Activated CD8-positive, alpha-beta T cell treated with anti-CD3 and anti-CD28 coated beads for 36 hours (primary cell): ENCODE measurements around the gene TTC16. TPM values are rescaled to one million over a fixed set of nuclear protein-coding genes. Genes with fewer than 3 reads are reported as not detected.
"Not testable (repeated sequence)": the region's sequence is repeated elsewhere in the genome, so short reads cannot be mapped to it uniquely, and the experiment has no call there.

Experiments used
- ATAC-seq: fragments of 200-7000 bp; cut with Tn5 transposase; one replicate; pipeline ENCODE4 v1.10.0; 2021; ENCODE audit warnings: mild to moderate bottlenecking, moderate library complexity
- CTCF ChIA-PET: fragments of 350-600 bp; sonication (Branson Sonifier 250); formaldehyde crosslinking; loops from one replicate; lab custom pipeline; 2021; ENCODE audit warnings: antibody characterized with exemption; lab: Charles Lee
- POLR2A ChIA-PET: fragments of 350-600 bp; sonication (Branson Sonifier 250); formaldehyde crosslinking; loops from one replicate; lab custom pipeline; 2021; ENCODE audit warnings: antibody characterized with exemption; lab: Charles Lee
- DNase-seq: peaks from one replicate; pipeline ENCODE4 v3.0.0-alpha.2; 2020
- H3K27ac Mint-ChIP-seq: one replicate; pipeline ENCODE4 v1.8.0; 2021; ENCODE audit warnings: mild to moderate bottlenecking, mixed read lengths
- H3K27me3 Mint-ChIP-seq: one replicate; pipeline ENCODE4 v1.8.0; 2021; ENCODE audit warnings: mixed read lengths
- H3K36me3 Mint-ChIP-seq: one replicate; pipeline ENCODE4 v1.8.0; 2021; ENCODE audit warnings: low read depth, mixed read lengths
- H3K4me1 Mint-ChIP-seq: one replicate; pipeline ENCODE4 v1.8.0; 2021; ENCODE audit warnings: low read depth, mixed read lengths
- H3K4me3 Mint-ChIP-seq: one replicate; pipeline ENCODE4 v1.8.0; 2021; ENCODE audit warnings: mild to moderate bottlenecking, moderate library complexity, mixed read lengths
- H3K9me3 Mint-ChIP-seq: one replicate; pipeline ENCODE4 v1.8.0; 2021; ENCODE audit warnings: mixed read lengths
- intact Hi-C: fragments of 100-400 bp; cut with micrococcal nuclease; formaldehyde crosslinking; loops from one replicate; pipeline ENCODE4 v1.10.0; 2022
- total RNA-seq, 2 experiments: library from RNA; stranded (reverse); gene quantifications; one replicate each; pipeline ENCODE4 v1.2.3, GENCODE V29; 2021
- TF ChIP-seq, protein P1 (sequence below): fragments of 200-600 bp; IDR thresholded peaks from one replicate; pipeline ENCODE4 v1.8.0; 2022; ENCODE audit warnings: antibody characterized with exemption, mild to moderate bottlenecking

The TTC16 gene
- total RNA-seq, 2 experiments from 2014 or later = 2.1 to 2.3 TPM

DNA sequence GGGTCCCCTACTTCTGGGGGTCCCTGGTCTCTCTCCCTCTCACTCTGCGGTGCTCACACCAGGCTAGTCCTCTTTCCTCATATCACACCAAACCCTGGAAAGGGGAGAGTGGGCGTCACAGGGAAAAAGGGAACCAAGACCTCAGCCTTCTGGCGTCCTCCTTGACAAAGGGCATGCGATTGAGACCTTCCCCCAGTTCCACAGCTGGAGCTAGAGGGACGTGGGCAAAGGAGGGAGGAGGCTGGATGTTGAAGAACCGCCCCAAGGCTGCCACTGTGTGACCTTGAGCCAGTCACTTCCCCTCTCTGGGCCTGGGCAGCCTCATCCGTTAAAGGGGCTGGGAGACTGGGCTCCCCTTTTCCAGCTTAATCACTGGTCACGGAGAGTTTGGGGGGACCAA, 37.7 kb downstream of the TTC16 start:
- ChIA-PET POLR2A (interaction anchor here (1.2 kb wide), 1 partner anchor 12 kb away, joined by 3 read pairs; no protein-coding TSS in a partner anchor), CTCF (no interaction called here)
- ATAC-seq (no peak), DNase-seq (no peak)
- H3K27me3 Mint-ChIP-seq = no peaks in the 10 kb centered on the region
- intact Hi-C loops = no loop called here
- H3K9me3 Mint-ChIP-seq = no peaks in the 10 kb centered on the region
- H3K36me3 Mint-ChIP-seq = peaks cover 12% of the 10 kb centered on the region
- no peak overlapping the region for H3K27ac Mint-ChIP-seq
- no peak overlapping the region for H3K4me3 Mint-ChIP-seq
- H3K4me1 Mint-ChIP-seq = peaks cover 3% of the 10 kb centered on the region
- TF ChIP-seq, protein P1, sequence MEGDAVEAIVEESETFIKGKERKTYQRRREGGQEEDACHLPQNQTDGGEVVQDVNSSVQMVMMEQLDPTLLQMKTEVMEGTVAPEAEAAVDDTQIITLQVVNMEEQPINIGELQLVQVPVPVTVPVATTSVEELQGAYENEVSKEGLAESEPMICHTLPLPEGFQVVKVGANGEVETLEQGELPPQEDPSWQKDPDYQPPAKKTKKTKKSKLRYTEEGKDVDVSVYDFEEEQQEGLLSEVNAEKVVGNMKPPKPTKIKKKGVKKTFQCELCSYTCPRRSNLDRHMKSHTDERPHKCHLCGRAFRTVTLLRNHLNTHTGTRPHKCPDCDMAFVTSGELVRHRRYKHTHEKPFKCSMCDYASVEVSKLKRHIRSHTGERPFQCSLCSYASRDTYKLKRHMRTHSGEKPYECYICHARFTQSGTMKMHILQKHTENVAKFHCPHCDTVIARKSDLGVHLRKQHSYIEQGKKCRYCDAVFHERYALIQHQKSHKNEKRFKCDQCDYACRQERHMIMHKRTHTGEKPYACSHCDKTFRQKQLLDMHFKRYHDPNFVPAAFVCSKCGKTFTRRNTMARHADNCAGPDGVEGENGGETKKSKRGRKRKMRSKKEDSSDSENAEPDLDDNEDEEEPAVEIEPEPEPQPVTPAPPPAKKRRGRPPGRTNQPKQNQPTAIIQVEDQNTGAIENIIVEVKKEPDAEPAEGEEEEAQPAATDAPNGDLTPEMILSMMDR = no peak

DNA sequence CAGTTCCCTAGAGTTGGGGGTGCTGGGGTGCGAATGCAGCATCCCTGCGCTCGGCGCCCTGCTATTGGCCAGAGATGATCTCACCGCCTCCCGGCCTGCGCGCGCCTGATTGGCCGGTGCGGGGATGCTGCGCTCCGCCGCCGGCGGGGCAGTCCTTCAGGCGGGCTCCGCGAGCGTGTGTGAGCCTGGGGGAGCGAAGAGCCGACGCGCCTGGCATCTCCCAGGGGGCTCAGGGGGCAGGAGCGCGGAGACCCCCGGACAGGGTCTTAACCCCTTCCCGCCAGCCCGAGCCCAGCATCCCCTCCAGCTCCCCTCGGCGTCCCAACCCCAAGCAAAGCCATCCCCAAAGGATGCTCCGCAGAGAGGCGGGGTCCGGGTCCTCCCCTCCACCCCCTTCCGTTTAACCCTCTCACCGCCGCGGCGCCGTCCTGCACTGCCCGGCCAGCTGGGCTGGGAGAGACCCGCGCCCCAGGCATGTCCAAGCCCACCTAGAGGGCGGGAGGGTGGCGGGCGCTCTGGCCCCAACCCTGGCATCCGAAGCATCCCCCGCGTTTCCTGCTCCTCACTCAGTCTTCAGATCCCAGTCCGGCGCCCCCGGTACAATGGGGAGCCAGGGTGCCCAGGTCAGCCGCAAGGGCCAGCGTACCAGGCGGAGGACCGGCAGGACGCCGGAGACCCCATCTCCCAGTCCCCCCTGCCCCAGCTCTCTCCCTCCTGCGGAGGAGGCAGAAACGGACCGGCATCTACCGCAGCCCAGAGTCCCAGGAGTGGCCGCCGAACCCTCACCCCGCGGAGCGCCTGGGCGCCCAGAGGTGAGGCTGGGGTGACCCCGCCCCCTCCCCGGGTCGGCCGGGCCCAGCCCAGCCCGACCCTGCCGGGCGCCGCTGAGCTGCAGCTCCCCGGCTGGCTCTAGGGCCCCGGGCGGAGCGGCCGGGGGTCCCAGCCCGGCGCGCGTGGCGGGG, 38.5 kb downstream of the TTC16 start:
- intact Hi-C loops = no loop called here
- no peaks in the 10 kb centered on the region for H3K9me3 Mint-ChIP-seq
- ChIA-PET CTCF (interaction anchor here (1.1 kb wide), 1 partner anchor 17 kb away, joined by 4 read pairs; no protein-coding TSS in a partner anchor), POLR2A (no interaction called here)
- H3K4me1 Mint-ChIP-seq = peaks cover 6% of the 10 kb centered on the region
- TF ChIP-seq, protein P1 = no peak
- H3K27me3 Mint-ChIP-seq = no peaks in the 10 kb centered on the region
- H3K27ac Mint-ChIP-seq = no peak overlapping the region
- peaks cover 14% of the 10 kb centered on the region for H3K36me3 Mint-ChIP-seq
- H3K4me3 Mint-ChIP-seq = no peak overlapping the region
- ATAC-seq = no peak
- DNase-seq = no peak

DNA sequence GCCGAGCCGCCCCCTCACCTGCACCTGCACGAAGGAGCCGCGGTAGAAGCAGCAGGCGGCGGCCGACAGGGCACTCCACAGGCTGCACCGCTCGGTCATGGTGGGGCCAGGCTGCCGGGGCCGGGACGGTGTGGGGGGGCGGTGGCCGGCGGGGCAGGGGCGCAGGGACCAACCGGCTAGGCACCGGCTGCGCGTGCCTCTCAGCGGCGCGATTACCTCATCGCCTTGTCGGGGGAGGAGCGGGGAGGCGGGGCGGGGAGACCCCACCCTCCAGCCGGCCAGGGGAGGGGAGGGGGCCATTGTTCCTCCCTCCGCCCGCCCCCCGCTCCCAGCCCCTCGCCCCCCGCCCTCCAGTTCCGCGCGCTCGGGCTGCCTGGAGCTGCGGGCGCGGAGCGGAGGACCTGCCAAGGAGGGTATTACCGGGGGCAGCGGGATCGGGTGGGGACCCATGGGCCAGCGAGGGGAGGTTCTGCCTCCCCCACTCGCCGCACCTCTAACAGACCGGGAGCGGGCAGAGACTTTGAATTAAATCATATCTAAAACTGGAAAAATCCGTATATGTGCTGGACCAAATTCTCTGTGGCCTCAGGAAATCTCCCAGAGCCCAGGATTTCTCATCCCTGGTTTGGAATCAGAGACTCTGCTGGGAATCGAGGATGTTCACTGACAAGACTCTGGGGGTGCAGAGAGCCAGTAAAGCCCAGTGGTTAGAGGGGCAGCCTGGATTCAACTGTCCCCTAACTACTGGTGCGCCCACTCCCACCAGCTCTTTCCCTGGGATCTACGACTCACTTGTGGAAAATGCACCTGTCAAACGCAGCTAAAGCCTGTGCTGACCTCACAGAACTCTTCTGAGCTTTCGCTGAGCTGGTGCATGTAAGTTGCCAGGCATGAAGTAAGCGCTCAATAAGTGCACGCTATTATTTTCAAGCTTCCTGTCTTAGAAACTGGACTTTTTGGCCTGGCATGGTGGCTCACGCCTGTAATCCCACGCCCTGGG, 39.5 kb downstream of the TTC16 start:
- H3K9me3 Mint-ChIP-seq = no peaks in the 10 kb centered on the region
- ChIA-PET CTCF (interaction anchor here (0.8 to 1.2 kb wide), 3 partner anchors 10 to 16 kb away, joined by 3 to 5 read pairs (median 4); no protein-coding TSS in a partner anchor), POLR2A (interaction anchor here (0.6 kb wide), 2 partner anchors 30 to 91 kb away, joined by 3 read pairs; partner anchors contain the start of gene CDK9)
- intact Hi-C loops = no loop called here
- H3K4me3 Mint-ChIP-seq = no peak overlapping the region
- H3K36me3 Mint-ChIP-seq = peaks cover 14% of the 10 kb centered on the region
- ATAC-seq (no peak), DNase-seq (no peak)
- peaks cover 6% of the 10 kb centered on the region for H3K4me1 Mint-ChIP-seq
- no peak overlapping the region for H3K27ac Mint-ChIP-seq
- H3K27me3 Mint-ChIP-seq = no peaks in the 10 kb centered on the region
- TF ChIP-seq, protein P1 = no peak

- POLR2A ChIA-PET = interaction anchor here (0.9 kb wide), 1 partner anchor 53 kb away, joined by 3 read pairs; no protein-coding TSS in a partner anchor
- TF ChIP-seq, protein P1 = no peak
- intact Hi-C loops = no loop called here
- Mint-ChIP-seq H3K27ac (no peak overlapping the region), H3K9me3 (no peaks in the 10 kb centered on the region), H3K36me3 (peaks cover 11% of the 10 kb centered on the region), H3K4me3 (no peak overlapping the region), H3K27me3 (no peaks in the 10 kb centered on the region), H3K4me1 (peaks cover 6% of the 10 kb centered on the region)
- no peak for ATAC-seq
- DNase-seq = no peak
- CTCF ChIA-PET = interaction anchor here (0.8 to 1.2 kb wide), 2 partner anchors 9 to 10 kb away, joined by 3 to 5 read pairs; no protein-coding TSS in a partner anchor
These were observed 40.4 kb downstream of the TTC16 start for GRCh38 chr9:127756233-127756632.

DNA sequence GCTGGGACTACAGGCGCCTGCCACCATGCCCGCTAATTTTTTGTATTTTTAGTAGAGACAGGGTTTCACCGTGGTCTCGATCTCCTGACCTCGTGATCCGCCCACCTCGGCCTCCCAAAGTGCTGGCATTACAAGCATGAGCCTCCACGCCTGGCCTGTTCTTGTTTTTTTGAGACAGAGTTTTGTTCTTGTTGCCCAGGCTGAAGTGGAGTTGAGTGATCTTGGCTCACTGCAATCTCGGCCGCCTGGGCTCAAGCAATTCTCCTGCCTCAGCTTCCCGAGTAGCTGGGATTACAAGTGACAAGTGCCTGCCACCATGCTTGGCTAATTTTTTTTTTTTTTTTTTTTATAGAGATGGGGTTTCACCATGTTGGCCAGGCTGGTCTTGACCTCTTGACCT, 40.9 kb downstream of the TTC16 start:
- H3K9me3 Mint-ChIP-seq, CTCF ChIA-PET, H3K4me1 Mint-ChIP-seq, ATAC-seq, intact Hi-C loops, DNase-seq, H3K27ac Mint-ChIP-seq, H3K4me3 Mint-ChIP-seq, H3K27me3 Mint-ChIP-seq: not testable (repeated sequence)
- H3K36me3 Mint-ChIP-seq = peaks cover 11% of the 10 kb centered on the region
- POLR2A ChIA-PET = interaction anchor here (0.9 kb wide), 1 partner anchor 53 kb away, joined by 3 read pairs; no protein-coding TSS in a partner anchor
